ENCODE results near the gene SLC41A1.
"Not testable (repeated sequence)": the region's sequence is repeated elsewhere in the genome, so short reads cannot be mapped to it uniquely, and the experiment has no call there.

Gene SLC41A1

GRCh38 chr1:205812878-205813754 is at the start of gene SLC41A1:
Gene SLC41A1 (minus strand): TSS chr1:205813198. CDS start chr1:205810441, 2,757 bp downstream.
- peak; percentile 93 for DNase-seq

DNA sequence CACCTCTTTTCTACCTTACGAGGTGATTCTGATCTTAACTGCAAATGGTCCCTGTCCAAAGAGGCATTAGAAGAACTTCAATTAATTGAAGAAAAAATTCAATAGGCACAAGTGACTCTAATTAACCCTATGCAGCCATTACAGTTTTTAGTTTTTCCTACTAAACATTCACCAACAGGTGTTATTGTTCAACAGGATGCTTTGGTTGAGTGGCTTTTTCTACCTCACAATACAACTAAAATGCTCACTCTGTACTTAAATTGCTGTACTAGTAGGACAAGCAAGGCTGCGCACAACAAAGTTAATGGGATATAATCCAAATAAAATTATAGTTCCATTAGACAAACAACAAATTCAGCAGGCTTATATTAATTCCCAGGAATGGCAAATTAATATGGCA is 48.5 kb upstream of the SLC41A1 start:
- DNase-seq, result no peak

- DNase-seq, result no peak
Measured at GRCh38 chr1:205858141-205858961, 45.4 kb upstream of the SLC41A1 start.

GRCh38 chr1:205857501-205857900 is 44.5 kb upstream of the SLC41A1 start:
- not testable (repeated sequence) for DNase-seq

DNA sequence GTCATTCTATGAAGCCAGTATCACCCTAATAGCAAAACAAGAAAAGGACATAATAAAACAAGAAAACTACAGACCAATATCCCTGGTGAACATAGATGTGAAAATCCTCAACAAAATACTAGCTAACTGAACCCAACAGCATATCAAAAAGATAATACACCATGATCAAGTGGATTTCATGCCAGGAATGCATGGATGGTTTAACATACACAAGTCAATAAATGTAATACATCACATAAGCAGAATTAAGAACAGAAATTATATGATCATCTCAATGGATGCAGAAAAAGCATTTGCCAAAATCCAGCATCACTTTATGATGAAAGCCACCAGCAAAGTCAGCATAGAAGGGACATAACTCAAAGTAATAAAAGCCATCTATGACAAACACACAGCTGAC is 43.4 kb upstream of the SLC41A1 start:
- no peak for DNase-seq

DNA sequence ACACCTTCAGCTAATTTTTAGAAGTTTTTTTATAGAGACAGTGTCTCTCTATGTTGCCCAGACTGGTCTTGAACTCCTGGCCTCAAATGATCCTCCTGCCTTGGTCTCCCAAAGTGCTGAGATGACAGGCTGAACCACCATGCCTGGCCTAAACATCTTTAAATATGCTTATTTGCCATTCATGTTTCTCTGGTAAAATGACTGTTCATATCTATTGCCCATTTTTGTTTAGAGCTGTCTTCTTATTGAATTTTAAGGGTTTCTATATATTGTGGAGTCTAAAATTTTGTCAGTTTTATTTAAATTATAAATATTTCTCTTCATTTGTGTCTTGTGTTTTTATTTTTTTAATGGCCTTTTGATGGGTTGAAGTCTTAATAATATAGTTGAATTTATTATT is 40.0 kb upstream of the SLC41A1 start:
- DNase-seq, result no peak

- DNase-seq, result no peak
Measured at GRCh38 chr1:205851993-205852392, 39.0 kb upstream of the SLC41A1 start.

DNA sequence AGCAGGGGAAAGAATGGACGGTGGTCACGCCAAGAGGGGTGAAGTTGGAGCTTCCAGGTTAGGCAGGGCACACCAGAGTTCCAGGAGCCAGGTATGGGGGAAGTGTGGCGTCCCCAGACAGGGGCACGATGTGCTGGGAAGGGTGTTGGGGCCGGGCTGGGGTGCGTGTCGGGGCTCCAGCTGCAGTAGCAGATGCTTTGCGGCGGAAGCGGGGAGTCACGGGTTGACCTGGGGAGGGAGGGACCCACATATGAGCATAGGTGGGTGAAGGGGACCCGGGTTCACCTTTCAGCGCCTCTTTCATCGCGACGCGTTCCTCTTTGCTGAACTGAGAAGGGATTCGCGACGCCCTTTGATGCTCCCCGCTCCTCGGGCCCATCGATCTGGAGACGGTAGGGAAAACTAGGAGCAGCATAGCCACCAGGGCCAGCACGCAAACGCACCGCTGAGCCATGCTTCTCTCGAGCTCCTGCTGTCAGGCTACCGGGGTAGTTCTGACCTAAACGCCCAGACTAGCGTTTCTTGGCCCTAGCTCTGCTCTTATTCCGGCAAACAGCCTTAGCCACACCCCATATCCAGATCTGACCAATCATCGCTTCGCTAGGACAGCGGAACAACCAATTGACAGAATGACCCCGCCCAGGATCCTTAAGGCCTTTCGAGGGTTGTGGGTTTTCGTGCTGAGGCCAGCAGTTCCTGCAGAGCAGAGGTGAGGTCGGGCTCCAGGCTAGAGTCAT is 36.8 kb upstream of the SLC41A1 start, which contains the start of gene PM20D1:
Gene PM20D1 (minus strand): TSS at position 514 of the 737 bp plus-strand sequence. CDS start 60 bp downstream, at position 454.
- no peak for DNase-seq

GRCh38 chr1:205843036-205843859 is 30.2 kb upstream of the SLC41A1 start:
- no peak for DNase-seq

DNA sequence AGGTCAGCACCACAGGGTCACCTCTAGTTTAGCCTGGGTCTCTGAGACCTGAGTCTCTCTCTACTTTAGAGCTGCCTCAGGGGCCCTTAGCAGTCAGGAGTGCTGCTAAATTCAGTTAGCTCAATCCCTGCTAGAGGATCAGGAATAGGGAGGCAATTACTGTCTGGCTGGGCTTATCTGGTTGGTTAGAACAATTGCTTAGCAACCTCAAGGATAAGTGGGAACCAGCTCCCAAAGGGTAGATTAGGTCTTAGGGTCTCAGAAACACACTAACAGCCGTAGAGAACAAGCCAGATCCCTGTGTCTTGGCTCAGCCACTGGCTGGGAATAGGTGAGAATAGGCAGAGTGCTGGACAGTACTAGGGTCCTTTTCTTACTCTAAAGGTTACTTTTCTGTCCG is 29.2 kb upstream of the SLC41A1 start:
- no peak for DNase-seq

- peak; percentile 23 for DNase-seq
Measured at GRCh38 chr1:205840146-205840923, 27.3 kb upstream of the SLC41A1 start.

DNA sequence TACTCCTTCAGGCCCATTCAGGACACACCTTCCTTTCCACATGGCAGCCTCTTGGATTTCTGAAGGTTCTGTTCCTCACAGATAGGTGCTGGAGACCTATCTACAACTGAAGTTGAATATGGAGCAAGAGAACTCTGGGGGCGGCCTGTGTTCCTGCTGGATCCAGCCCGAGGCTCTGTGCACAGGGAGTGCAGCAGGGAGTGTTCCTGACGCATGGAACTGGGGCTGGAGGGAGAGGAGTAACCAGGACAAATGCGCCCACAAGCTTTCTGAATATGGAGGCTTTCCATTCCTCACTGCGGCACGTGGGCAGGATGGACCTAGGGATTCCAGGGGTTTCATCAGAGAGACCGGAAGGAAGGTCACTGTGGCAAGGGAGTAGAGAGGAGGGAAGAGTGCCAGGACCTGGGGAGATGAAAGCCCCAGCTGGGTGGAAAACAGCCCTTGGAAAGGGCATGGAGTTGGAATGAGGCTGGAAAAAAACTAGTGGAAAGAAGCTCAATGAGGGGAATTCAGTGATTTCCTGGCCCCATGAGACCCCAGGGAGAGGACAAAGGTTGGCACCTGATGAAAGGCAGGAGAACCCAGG is 24.5 kb upstream of the SLC41A1 start:
- no peak for DNase-seq

DNA sequence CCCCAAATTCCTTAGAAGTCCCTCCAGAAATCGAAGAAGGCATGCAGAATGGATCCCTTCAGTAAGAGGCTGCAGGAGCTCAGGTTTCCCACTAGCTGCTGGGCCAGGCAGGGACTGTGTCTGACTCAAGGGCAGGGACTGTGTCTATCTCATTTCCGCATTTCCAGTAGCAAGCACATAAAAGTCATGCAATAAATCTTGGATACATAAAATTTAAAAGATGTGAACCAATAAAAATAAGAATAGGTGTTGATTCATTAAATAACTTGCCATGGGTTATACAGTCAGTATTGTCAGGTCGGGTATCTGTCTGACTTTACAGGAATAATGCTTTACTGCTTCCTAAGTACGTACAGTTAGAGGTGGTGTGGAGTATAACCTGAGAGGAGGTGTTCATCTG is 21.8 kb upstream of the SLC41A1 start:
- no peak for DNase-seq

- no peak for DNase-seq
Measured at GRCh38 chr1:205832326-205832751, 19.3 kb upstream of the SLC41A1 start.

DNA sequence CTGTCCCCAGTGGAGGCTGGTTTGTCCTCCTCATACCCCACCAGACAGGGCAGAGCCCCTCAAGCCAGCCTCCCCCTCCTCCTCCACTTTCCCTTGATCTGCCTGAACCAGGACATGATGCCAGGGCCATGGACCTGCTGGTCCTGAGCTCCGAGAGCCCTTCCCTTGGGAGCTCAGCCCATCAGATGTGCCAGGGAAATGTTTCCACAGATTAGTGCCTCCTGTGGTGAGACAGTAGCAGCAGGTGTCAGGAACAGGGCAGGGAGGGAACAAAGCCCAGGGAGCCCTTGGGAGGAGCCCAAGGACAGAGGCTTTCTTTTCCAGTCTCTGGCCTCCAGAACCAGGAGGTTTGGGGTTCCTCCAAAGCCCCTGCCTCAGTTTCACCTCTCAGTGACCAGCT is 14.6 kb upstream of the SLC41A1 start:
- DNase-seq, result peak; percentile 78

GRCh38 chr1:205826995-205827394 is 14.0 kb upstream of the SLC41A1 start:
- DNase-seq, result no peak

DNA sequence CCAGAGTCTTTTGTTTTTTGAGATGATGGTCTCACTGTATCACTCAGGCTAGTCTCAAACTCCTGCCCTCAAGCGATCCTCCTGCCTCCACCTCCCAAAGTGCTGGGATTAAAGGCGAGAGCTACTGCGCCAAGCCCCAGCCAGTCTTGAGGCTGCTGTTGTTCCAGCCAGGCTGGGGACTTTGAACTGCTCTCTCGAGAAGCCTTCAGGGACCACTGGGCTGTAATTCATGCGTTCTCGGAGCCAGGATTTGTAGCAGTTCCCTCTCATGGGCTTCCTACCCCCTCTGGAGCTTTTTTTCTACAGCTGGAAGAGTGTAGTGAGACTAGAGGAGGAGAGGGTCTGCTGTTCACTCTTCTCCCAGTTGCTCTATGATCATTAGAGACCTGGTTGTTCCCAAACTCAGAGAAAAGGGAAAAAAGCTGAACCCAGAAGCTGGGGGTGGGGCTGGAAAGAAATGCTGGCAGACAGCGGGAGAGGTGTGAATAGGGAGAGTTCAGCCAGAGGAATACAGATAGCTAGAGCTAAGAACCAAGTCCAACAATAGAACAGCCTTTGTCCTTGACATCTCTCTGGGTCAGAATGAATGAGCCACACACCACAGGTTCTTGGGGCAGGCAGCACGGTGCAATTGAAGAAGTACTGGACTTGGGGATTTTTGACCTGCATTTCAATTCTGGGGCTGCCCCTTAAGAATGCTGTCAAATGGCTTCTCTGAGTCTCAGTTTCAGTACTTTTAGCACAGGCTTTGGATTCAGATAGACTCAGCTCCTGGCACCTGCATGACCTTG is 13.2 kb upstream of the SLC41A1 start:
- DNase-seq, result no peak

- no peak for DNase-seq
Measured at GRCh38 chr1:205824180-205824579, 11.2 kb upstream of the SLC41A1 start.

GRCh38 chr1:205823260-205823659 is 10.3 kb upstream of the SLC41A1 start:
- not testable (repeated sequence) for DNase-seq

GRCh38 chr1:205822397-205822796 is 9.4 kb upstream of the SLC41A1 start:
- DNase-seq, result no peak
